ENCODE data around the gene DUSP1. TPM values are rescaled to one million over a fixed set of nuclear protein-coding genes. Genes with fewer than 3 reads are reported as not detected.

DUSP1 gene
- total and polyA plus RNA-seq, 2 of the 13 experiments (the other 11 are each of a cell fraction or from before 2014, with no cell fraction given) = 27.1 to 55.5 TPM

DNA sequence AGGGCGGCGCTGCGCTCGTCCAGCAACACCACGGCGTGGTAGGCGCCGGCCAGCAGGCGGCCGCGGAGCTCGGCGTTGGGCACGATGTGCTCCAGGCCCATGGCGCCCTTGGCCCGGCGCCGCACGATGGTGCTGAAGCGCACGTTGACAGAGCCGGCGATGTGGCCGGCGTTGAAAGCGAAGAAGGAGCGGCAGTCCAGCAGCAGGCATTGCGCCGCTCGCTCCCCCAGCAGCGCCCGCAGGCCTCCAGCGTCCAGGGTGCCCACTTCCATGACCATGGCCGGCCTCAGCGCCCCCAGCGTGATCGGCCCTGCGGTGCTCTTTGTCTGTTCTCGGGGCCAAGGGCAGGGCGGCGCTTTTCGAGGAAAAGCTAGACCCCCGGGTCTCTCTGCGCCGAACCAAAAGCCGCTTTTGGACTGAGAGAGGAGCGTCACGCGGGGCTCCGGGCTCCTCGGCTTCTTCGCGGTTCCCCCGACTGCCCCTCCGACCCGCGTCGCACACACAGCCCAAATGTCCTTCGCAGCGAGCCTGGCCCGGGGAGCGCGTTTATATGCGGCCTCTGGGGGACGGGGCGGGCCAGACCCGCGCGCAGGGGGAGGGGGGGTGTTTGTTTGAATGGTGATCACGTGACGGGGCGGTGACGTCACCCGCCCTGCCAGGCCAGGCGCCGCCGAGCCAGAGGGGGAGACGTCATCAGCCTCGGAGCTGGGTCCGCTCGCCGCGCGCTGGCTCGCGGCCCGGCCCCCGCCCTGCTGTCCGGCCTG lies at the start of gene DUSP1 (continued):
- TF ChIP-seq, protein P1, sequence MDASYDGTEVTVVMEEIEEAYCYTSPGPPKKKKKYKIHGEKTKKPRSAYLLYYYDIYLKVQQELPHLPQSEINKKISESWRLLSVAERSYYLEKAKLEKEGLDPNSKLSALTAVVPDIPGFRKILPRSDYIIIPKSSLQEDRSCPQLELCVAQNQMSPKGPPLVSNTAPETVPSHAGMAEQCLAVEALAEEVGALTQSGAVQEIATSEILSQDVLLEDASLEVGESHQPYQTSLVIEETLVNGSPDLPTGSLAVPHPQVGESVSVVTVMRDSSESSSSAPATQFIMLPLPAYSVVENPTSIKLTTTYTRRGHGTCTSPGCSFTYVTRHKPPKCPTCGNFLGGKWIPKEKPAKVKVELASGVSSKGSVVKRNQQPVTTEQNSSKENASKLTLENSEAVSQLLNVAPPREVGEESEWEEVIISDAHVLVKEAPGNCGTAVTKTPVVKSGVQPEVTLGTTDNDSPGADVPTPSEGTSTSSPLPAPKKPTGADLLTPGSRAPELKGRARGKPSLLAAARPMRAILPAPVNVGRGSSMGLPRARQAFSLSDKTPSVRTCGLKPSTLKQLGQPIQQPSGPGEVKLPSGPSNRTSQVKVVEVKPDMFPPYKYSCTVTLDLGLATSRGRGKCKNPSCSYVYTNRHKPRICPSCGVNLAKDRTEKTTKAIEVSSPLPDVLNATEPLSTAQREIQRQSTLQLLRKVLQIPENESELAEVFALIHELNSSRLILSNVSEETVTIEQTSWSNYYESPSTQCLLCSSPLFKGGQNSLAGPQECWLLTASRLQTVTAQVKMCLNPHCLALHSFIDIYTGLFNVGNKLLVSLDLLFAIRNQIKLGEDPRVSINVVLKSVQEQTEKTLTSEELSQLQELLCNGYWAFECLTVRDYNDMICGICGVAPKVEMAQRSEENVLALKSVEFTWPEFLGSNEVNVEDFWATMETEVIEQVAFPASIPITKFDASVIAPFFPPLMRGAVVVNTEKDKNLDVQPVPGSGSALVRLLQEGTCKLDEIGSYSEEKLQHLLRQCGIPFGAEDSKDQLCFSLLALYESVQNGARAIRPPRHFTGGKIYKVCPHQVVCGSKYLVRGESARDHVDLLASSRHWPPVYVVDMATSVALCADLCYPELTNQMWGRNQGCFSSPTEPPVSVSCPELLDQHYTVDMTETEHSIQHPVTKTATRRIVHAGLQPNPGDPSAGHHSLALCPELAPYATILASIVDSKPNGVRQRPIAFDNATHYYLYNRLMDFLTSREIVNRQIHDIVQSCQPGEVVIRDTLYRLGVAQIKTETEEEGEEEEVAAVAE (CRISPR knock-in tag; IDR thresholded peaks at IDR 0.05; ENCODE audit: borderline replicate concordance) = peak; percentile 63; the same call in 1 of the 2 replicates
- TF ChIP-seq ZNF382 (CRISPR knock-in tag; IDR thresholded peaks at IDR 0.05; ENCODE audit: borderline replicate concordance) = no peak
- TF ChIP-seq NFE2 (CRISPR knock-in tag; IDR thresholded peaks at IDR 0.05) = no peak
- TF ChIP-seq CHD2 (IDR thresholded peaks at IDR 0.05; ENCODE audit: low read depth, low read length) = no peak
- TF ChIP-seq, protein P2, sequence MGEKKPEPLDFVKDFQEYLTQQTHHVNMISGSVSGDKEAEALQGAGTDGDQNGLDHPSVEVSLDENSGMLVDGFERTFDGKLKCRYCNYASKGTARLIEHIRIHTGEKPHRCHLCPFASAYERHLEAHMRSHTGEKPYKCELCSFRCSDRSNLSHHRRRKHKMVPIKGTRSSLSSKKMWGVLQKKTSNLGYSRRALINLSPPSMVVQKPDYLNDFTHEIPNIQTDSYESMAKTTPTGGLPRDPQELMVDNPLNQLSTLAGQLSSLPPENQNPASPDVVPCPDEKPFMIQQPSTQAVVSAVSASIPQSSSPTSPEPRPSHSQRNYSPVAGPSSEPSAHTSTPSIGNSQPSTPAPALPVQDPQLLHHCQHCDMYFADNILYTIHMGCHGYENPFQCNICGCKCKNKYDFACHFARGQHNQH (CRISPR knock-in tag; IDR thresholded peaks at IDR 0.05) = peak; percentile 87
- no peak; the same call in none of the 2 replicates for TF ChIP-seq CCDC6 (CRISPR knock-in tag; IDR thresholded peaks at IDR 0.05)
- no peak; the same call in none of the 2 replicates for TF ChIP-seq TGIF2 (CRISPR knock-in tag; IDR thresholded peaks at IDR 0.05)
- no peak for TF ChIP-seq ZFP36L1 (CRISPR knock-in tag; IDR thresholded peaks at IDR 0.05)
- peak; percentile 69; the same call in 1 of the 2 replicates for TF ChIP-seq MZF1 (CRISPR knock-in tag; IDR thresholded peaks at IDR 0.05; ENCODE audit: borderline replicate concordance)
- peak; percentile 87; the same call in 1 of the 2 replicates for TF ChIP-seq ZMAT3 (CRISPR knock-in tag; conservative IDR thresholded peaks at IDR 0.05)
- peak; percentile 80; the same call in 1 of the 2 replicates for TF ChIP-seq ZNF788 (CRISPR knock-in tag; IDR thresholded peaks at IDR 0.05; ENCODE audit: borderline replicate concordance)
- TF ChIP-seq, protein P3, sequence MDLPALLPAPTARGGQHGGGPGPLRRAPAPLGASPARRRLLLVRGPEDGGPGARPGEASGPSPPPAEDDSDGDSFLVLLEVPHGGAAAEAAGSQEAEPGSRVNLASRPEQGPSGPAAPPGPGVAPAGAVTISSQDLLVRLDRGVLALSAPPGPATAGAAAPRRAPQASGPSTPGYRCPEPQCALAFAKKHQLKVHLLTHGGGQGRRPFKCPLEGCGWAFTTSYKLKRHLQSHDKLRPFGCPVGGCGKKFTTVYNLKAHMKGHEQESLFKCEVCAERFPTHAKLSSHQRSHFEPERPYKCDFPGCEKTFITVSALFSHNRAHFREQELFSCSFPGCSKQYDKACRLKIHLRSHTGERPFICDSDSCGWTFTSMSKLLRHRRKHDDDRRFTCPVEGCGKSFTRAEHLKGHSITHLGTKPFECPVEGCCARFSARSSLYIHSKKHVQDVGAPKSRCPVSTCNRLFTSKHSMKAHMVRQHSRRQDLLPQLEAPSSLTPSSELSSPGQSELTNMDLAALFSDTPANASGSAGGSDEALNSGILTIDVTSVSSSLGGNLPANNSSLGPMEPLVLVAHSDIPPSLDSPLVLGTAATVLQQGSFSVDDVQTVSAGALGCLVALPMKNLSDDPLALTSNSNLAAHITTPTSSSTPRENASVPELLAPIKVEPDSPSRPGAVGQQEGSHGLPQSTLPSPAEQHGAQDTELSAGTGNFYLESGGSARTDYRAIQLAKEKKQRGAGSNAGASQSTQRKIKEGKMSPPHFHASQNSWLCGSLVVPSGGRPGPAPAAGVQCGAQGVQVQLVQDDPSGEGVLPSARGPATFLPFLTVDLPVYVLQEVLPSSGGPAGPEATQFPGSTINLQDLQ (CRISPR knock-in tag; IDR thresholded peaks at IDR 0.05) = no peak
- peak; percentile 54 for TF ChIP-seq MAZ (IDR thresholded peaks at IDR 0.05; ENCODE audit: borderline replicate concordance, low read depth, low read length)
- TF ChIP-seq MAZ (CRISPR knock-in tag; IDR thresholded peaks at IDR 0.05; ENCODE audit: low read depth) = peak; percentile 78
- TF ChIP-seq GATA4 (IDR thresholded peaks at IDR 0.05; ENCODE audit: borderline replicate concordance, low read depth) = peak; percentile 91
- TF ChIP-seq, protein P4, sequence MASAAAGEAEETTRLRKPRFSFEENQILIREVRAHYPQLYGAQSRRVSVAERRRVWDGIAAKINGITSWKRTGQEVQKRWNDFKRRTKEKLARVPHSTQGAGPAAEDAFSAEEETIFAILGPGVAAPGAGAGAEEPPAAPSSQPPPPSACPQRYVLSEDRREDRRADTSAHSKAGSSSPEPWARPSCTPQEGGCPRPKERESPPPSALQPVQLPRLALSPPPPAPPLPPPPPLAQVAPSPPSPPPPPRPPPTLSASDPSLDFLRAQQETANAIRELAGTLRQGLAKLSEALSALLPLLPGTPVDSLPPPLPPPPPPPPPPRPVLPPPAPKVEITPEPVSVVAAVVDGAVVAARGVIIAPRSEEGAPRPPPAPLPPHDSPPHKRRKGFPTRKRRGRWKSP (CRISPR knock-in tag; IDR thresholded peaks at IDR 0.05) = peak; percentile 87
- no peak for TF ChIP-seq IKZF4 (CRISPR knock-in tag; IDR thresholded peaks at IDR 0.05; ENCODE audit: borderline replicate concordance, low read depth, not compliant biosample characterization)
- TF ChIP-seq TARDBP (CRISPR knock-in tag; IDR thresholded peaks at IDR 0.05) = peak; percentile 96
- TF ChIP-seq ZNF549 (CRISPR knock-in tag; IDR thresholded peaks at IDR 0.05) = no peak
